Bronchial epithelial cell (primary cell): ENCODE measurements around the gene PRR7. TPM values are rescaled to one million over a fixed set of nuclear protein-coding genes. Genes with fewer than 3 reads are reported as not detected.
"Not testable (repeated sequence)": the region's sequence is repeated elsewhere in the genome, so short reads cannot be mapped to it uniquely, and the experiment has no call there.

Experiments
- DNase-seq: peaks from one replicate; pipeline ENCODE4 v3.0.0-alpha.2; 2010; ENCODE audit warnings: low read depth
- FAIRE-seq: peaks from 2 replicates; lab custom pipeline; 2011; peaks lifted over from hg19 to GRCh38; lab: Jason Lieb, UNC
- H3K27me3 ChIP-seq: 2 replicates; pipeline ENCODE4 v1.5.1; 2011; ENCODE audit warnings: low read length; ENCODE audit not compliant: control insufficient read depth, insufficient read depth
- H3K36me3 ChIP-seq: 2 replicates; pipeline ENCODE4 v1.5.1; 2011; ENCODE audit warnings: low read length; ENCODE audit not compliant: control insufficient read depth, insufficient read depth
- H3K4me3 ChIP-seq: 2 replicates; pipeline ENCODE4 v1.5.1; 2011; ENCODE audit warnings: mild to moderate bottlenecking, low read depth, low read length, control low read depth
- total RNA-seq: library from RNA; depleted of rRNA; stranded (reverse); fragments of >200 nt; gene quantifications from 2 replicates; pipeline ENCODE4 v1.2.1, GENCODE V29; 2014
- TF ChIP-seq, protein P1 (sequence below): IDR thresholded peaks from 2 replicates; pipeline ENCODE4 v1.5.1; 2011; ENCODE audit warnings: mild to moderate bottlenecking, moderate library complexity, low read length, control low read depth, inconsistent platforms; ENCODE audit not compliant: insufficient read depth, severe bottlenecking

Gene PRR7
- total RNA-seq, 1 donor from 2014 or later: 5.0 TPM

- no peaks in the 10 kb centered on the region for H3K36me3 ChIP-seq
- FAIRE-seq (no peak), DNase-seq (no peak)
- H3K4me3 ChIP-seq: no peak within 1 kb of the TSS
- TF ChIP-seq, protein P1, sequence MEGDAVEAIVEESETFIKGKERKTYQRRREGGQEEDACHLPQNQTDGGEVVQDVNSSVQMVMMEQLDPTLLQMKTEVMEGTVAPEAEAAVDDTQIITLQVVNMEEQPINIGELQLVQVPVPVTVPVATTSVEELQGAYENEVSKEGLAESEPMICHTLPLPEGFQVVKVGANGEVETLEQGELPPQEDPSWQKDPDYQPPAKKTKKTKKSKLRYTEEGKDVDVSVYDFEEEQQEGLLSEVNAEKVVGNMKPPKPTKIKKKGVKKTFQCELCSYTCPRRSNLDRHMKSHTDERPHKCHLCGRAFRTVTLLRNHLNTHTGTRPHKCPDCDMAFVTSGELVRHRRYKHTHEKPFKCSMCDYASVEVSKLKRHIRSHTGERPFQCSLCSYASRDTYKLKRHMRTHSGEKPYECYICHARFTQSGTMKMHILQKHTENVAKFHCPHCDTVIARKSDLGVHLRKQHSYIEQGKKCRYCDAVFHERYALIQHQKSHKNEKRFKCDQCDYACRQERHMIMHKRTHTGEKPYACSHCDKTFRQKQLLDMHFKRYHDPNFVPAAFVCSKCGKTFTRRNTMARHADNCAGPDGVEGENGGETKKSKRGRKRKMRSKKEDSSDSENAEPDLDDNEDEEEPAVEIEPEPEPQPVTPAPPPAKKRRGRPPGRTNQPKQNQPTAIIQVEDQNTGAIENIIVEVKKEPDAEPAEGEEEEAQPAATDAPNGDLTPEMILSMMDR: no peak
- H3K27me3 ChIP-seq: peaks cover 2% of the 10 kb centered on the region
Measured at GRCh38 chr5:177409043-177409801, 37.4 kb upstream of the PRR7 start, which contains the start of gene F12. TSS of gene F12 (minus strand) at chr5:177409564. CDS start at chr5:177409527, 37 bp downstream.

DNA sequence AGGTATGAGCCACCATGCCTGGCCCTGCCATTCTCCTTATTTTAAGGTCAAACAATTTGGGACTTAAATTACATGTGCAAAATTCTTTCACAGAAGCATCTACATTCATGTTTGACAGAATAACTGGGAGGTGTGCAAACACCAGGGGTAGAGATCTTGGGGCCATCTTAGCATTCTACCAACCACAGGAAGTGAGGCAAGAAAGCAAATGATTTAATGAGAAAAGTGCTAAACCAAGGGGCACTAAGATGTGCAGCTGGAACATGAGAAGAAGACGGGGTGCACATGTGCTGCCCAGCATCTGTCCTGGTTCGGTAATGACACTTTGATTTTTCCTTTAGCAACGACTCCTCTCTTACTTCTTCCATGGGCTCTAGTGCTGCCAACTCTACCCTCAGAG is 36.0 kb upstream of the PRR7 start:
- Histone ChIP-seq H3K27me3 (no peaks in the 10 kb centered on the region), H3K4me3 (no peak overlapping the region), H3K36me3 (no peaks in the 10 kb centered on the region)
- no peak for FAIRE-seq
- DNase-seq: no peak
- TF ChIP-seq, protein P1: no peak

DNA sequence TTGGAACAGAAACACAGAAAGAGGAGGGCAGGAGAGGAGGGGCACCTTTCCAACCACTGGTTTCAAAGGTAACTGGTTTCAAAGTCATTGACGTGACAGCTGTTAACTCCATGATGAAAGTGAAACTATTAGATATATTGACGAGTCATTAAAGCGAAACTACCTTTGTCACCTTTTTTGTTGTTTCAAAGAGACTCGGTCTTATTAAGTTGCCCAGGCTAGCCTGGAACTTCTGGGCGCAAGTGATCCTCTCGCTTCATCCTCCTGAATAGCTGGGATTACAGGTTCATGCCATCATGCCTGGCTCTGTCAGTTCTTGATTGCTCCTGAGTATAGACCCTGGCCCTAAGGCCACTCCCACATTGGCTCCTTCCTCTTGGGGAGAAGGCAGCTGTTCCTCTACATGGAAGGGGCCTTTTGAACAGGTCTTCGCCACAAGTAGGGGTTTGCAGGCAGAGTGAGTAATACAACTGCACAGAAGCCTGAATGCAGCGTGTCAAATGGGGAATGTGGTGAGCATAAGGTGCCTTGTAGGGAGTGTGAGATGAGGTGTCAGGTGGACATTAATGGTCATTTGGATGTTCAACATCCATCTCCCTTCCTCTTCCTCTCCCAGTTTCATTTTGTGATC is 33.9 kb upstream of the PRR7 start:
- H3K27me3 ChIP-seq: no peaks in the 10 kb centered on the region
- no peak overlapping the region for H3K4me3 ChIP-seq
- DNase-seq (no peak), FAIRE-seq (no peak)
- H3K36me3 ChIP-seq: no peaks in the 10 kb centered on the region
- TF ChIP-seq, protein P1: no peak

DNA sequence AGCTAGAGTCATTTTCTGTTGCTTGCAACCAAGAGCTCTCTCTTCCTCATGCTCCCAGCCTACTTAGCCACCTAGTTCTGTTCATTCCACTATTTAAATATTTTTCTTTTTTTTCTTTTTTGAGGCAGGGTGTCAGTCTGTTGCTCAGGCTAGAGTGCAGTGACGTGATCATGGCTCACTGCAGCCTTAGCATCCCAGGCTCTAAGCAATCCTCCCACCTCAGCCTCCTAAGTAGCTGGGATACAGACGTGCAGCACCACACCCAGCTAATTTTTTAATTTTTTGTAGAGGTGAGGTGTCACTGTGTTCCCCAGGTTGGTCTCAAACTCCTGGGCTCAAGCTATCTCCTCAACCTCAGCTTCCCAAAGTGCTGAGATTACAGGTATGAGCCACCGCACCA is 32.1 kb upstream of the PRR7 start:
- DNase-seq: no peak
- TF ChIP-seq, protein P1: no peak
- Histone ChIP-seq H3K4me3 (no peak overlapping the region), H3K27me3 (no peaks in the 10 kb centered on the region), H3K36me3 (no peaks in the 10 kb centered on the region)
- no peak for FAIRE-seq

DNA sequence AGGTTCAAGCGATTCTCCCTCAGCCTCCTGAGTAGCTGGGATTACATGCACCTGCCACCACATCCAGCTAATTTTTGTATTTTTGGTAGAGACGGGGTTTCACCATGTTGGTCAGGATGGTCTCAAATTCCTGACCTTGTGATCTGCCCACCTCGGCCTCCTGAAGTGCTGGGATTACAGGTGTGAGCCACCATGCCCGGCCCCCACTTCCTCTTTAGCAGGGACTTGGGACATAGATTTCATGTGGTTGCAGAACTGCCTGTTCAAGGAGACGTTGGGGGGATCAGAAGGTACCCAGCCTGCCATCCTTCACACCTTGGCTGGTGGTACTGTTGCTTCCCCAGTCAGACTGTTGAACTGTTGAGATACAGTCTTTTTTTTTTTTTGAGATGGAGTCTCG is 29.5 kb upstream of the PRR7 start:
- not testable (repeated sequence) for DNase-seq, H3K4me3 ChIP-seq, FAIRE-seq, H3K36me3 ChIP-seq, H3K27me3 ChIP-seq

- no peaks in the 10 kb centered on the region for H3K27me3 ChIP-seq
- DNase-seq (peak; percentile 26), FAIRE-seq (no peak)
- TF ChIP-seq, protein P1: no peak
- no peak overlapping the region for H3K4me3 ChIP-seq
- H3K36me3 ChIP-seq: no peaks in the 10 kb centered on the region
Measured at GRCh38 chr5:177419046-177419445, 27.6 kb upstream of the PRR7 start.

- not testable (repeated sequence) for DNase-seq, H3K36me3 ChIP-seq, FAIRE-seq, H3K27me3 ChIP-seq, H3K4me3 ChIP-seq
Measured at GRCh38 chr5:177420472-177420871, 26.1 kb upstream of the PRR7 start.
